Measurements from ENCODE around the gene COQ8A.
"Not testable (repeated sequence)": the region's sequence is repeated elsewhere in the genome, so short reads cannot be mapped to it uniquely, and the experiment has no call there.

The COQ8A gene

DNA sequence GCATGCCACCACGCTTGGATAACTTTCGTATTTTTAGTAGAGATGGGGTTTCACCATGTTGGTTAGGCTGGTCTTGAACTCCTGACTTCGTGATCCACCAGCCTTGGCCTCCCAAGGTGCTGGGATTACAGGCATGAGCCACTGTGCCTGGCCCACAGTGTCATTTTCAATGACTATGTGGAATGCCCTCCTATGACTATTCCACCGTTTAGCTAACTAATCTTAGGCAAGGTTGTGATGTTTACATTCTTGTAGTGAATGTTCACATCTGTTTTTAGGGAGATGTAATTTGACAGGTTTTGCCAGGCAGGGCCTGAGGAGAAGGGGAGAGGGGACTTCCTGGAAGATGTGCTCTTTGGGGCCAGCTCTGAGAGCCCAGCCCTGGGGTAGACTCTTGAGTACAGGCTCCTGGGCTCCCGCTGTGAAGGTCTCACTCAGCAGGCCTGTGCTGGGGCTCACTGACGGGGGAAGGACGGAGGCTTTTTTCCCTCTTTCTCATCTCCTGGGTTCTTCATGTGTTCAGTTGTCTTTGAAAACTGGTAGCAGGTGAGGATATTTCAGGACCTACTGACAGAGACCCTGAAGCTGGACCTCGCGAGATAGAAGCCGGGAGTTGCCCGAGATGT, 13.2 kb downstream of the COQ8A start:
- DNase-seq: no peak

DNA sequence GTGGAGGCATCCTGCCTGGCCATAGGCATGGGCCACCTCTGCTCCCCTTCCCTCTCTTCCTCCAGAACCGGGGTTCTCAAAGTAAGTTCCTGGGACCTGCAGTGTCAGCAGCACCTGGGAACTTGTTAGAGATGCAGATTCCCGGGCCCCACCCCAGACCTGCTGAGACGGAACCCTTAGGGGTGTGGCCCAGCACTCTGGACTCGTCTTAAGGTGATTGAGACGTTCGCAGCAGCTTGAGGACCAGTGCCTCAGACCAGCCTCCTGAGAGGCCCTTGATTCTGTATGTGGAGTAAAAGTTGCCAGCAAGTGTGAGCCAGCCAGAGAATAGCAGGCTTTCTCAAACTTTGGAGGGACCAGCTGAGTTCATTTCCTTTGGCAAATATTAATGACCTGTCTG, 14.2 kb downstream of the COQ8A start:
- DNase-seq: no peak

DNA sequence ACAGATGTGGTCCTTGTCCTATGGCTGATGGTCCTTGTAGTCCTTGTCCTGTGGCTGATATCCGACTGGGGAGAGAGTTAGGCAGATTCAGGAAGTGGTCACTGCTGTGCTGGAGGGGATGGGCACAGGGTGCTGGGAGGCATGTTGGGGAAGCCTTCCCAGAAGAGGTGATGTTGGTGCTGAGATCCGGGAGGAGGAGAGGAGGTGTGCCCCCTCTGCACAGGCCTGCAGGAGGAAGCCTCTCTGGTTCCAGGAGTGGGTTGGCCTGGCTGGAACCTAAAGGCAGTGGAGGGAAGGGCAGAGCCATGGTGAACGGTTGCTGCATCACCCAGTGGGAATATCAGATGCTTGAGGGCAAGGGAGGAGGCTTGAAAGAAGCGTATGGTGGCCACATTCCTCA, 14.7 kb downstream of the COQ8A start:
- DNase-seq: no peak

DNA sequence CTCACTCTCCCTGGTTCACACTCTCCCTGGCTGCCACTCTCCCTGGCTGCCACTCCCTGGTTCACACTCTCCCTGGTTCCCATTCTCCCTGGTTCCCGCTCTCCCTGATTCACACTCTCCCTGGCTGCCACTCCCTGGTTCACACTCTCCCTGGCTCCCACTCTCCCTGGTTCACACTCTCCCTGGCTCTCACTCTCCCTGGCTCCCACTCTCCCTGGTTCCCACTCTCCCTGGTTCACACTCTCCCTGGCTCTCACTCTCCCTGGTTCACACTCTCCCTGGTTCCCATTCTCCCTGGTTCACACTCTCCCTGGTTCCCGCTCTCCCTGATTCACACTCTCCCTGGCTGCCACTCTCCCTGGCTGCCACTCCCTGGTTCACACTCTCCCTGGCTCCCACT, 15.8 kb downstream of the COQ8A start:
- DNase-seq: not testable (repeated sequence)

DNA sequence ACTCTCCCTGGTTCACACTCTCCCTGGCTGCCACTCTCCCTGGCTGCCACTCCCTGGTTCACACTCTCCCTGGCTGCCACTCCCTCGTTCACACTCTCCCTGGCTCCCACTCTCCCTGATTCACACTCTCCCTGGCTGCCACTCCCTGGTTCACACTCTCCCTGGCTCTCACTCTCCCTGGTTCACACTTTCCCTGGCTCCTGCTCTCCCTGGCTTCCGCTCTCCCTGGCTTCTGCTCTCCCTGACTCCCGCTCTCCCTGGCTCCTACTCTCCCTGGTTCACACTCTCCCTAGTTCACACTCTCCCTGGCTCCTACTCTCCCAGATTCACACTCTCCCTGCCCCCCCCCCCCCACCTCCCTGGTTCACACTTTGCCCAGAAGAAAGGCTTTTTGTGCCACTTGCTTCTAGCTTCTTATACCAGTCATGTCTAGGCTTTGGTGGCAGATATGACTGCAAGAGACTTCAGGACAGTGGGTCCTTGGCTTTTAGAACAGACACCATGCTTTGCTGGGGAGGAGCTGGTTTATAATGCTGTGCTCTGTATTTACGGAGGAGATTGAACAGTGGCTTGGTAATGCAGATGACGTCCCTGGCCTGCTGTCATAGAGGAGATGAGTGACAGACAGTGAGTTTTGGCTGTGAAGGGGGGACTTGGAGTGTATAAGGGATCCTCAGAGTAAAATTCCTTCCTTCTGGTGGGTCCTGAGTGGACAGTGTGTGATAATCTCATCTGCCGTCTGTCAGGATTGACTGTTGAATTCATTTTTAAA, 17.0 kb downstream of the COQ8A start:
- no peak for DNase-seq

DNA sequence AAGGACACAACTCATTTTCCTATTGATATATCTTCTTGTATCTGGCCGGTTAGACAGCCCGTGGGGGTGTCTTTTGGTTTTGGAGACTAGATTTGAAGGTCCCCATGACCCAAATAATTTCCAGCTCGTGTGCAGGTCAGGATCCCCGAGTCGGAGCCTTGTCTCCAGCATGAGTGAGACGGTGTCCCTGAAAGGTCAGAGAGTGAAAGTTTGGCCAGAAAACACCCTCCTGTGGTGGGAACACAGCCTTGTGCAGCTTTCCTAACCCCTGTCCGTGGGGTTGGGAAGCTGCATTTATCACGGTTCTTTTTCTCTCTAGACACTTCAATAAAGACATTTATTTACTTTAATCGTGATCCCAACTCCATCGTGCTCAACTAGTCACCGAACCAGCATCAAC, 17.6 kb downstream of the COQ8A start:
- DNase-seq: no peak

DNA sequence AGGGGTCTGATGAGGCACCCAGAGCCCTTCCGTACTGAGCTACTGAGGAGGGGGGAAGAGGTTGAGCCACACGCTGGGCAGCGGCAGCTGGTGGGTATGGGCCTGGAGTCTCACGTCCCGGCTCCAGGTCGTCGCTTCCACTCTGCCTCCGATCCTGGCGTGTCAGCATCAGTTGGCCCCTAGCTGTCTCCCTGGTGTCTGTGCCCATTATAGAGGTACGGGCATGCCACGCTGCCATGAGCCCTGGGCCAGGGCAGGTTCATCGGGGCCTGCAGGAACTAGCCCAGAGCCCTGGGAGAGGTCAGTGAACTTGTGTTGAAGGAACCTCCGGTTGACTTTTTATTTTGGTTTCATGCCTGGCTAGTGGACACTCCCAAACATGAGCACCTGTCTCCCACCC, 18.2 kb downstream of the COQ8A start:
- DNase-seq: no peak

DNA sequence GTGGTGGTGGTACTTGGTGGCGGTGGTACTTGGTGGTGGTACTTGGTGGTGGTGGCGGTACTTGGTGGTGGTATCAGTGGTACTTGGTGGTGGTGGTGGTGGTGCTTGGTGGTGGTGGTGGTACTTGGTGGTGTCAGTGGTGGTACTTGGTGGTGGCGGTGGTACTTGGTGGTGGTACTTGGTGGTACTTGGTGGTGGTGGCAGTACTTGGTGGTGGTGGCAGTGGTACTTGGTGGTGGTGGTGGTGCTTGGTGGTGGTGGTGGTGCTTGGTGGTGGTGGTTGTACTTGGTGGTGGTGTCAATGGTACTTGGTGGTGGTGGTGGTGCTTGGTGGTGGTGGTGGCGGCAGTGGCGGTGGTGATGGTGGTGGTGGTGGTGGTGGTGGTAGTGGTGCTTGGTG, 20.2 kb downstream of the COQ8A start:
- DNase-seq: no peak

DNA sequence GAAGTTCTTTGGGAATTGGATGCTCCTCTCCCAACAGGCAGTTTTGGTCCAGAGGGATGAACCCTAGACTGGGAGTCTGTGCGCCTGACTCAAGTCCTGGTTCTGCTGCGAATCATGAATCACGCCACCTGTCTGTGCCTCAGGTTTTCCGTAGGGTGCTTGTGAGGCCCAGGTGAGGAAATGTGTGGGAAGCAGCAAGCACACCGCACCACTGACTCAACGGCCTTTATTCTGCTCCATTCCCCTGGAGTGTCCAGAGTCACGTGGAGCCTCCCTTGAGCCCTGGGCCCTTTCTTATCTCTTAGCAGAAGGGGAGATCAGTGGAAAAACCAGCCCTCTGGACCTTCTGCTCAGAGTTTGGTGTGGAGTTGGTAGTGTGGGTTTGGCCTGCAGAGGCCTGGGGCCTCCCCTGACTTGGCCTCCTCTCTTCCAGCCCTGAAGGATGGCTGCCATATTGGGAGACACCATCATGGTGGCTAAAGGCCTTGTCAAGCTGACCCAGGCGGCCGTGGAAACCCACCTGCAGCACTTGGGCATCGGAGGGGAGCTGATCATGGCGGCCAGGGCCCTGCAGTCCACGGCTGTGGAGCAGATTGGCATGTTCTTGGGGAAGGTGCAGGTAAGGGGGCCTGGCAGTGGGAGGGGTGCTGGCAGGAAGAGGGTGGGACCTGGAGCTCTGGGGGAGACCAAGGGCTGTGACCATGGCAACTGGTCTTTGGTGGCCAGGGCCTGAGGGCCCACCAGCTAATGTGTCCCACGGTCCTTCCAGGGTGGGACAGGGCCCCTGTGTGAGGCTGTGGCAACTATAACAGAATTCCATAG, 21.1 kb downstream of the COQ8A start:
- DNase-seq: no peak

DNA sequence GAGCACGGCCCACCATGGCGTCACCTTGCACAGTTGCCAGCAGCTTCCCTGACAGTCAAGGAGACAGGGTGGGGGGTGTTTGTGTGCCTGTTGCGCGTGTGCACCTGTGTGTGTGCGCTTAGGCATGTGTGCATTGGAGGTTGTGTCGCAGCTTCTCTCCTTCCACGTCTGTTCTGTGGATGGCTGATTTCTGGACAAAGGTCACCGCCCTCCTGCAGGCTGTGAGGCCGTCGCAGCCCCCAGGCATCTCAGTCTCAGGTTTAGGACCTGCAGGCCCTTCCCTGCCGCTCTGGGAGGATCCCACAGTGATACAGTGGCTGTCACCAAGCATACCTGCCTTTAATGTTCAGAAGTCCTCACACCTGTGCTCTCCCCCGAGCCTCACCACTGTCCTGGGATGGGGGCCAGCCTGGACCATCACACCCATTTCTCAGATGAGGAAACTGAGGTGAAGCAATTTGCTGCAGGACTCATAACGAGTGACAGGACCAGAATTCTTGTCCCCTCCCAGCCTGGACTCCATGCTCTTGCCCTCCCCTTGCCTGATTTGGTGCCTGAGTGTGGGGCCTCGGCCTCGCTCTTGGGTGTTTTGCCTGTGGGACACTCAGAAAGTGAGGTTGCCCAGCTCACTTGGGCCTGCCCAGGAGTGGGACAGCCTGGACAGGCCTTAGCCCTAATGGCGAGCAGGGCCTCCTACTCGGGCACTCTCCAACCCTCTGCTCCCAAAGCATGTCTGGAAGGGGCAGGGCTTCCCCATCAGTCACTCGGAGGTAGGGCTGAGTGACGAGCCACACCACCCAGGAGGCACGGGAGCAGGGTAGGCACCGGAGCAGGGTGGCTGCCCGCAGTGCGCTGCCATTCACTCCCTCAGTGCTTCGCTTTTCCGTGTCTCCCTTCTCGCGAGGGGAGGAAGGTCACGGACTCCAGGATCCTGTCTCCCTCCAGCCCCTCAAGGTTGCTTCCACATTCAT, 22.6 kb downstream of the COQ8A start:
- DNase-seq: no peak

DNA sequence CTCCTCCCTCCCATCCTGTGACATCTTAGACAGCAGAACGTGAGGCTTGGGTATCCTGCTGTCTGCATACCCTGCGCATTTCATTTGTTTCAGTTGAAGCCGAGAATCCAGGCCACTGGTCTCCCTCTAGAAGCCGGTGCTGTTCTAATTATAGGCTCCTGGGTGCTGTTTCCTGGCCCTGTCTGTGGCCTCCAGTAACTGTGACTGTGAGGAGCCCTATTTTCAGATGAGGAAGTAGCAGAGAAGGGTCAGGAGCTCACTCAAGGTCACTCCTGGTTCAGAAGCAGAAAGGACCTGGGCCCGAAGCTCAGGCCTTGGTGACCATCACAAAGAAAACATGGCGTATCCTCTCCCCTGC, 24.0 kb downstream of the COQ8A start:
- DNase-seq: no peak

DNA sequence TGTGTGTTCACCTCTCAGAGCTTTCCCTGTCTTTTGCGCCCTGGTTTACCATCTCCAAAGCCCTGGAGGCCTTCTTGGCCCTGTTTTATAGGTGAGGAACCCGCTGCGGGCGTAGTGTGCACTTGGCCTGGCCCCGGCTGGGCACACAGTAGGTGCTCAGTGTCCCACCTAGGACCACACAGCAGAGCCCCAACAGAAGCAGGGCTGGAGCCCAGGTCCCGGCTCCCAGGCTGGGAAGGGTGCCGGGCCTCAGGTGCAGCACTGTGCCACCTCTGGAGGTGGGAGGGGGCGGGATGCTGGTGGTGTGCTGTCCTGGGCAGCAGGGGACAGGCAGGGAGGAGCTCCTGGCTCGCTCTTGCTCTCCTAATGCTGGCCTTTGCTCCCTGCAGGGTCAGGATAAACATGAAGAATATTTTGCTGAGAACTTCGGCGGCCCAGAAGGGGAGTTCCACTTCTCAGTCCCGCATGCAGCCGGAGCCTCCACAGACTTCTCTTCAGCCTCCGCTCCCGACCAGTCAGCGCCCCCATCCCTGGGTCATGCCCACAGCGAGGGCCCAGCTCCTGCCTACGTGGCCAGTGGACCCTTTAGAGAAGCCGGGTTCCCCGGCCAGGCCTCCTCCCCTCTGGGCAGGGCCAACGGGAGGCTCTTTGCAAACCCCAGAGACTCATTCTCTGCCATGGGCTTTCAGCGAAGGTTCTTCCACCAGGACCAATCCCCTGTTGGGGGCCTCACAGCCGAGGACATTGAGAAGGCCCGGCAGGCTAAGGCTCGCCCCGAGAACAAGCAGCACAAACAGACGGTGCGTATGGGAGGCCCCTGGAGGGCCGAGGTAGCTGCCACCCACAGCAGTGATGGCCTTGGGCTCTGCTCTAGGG, 24.8 kb downstream of the COQ8A start:
- no peak for DNase-seq

DNA sequence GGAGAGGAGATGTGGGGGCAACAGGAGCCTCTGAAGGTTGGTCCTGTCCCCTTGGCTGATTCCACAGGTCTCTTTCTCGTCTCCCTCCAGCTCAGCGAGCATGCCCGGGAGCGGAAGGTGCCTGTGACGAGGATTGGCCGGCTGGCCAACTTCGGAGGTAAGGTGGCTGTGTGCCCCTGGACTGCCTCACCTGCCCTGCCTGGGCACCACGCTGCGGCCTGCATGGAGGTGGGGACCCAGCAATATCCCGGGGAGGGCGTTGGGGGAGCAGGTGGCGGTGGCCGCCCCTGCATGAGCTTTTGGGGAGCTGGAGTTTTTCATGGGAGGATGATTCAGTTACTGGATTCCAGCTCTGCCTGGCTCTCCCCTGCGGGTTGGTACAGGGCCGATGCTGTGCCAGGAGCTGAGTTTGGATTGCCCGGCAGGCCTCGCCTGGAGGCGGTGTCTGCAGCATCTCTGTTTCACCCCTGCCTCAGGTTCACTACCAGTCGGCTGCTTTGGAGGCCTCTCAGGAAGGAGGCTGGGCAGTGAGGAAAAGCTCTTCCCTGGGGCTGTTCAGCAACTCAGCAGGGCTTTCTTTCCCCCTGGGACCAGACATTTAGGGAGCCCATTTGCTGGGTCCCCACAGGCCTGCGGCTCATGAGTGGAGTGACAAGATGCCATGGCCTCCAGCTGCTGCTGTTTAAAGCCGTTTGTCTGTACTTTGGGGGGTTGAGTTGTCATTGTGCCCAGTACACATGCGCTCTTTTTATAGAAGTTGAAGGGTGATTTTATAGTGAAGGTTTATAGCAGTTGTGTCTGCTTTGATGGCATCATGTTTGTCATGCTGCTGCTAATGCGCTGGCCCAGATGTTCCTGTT, 25.7 kb downstream of the COQ8A start:
- no peak for DNase-seq

DNA sequence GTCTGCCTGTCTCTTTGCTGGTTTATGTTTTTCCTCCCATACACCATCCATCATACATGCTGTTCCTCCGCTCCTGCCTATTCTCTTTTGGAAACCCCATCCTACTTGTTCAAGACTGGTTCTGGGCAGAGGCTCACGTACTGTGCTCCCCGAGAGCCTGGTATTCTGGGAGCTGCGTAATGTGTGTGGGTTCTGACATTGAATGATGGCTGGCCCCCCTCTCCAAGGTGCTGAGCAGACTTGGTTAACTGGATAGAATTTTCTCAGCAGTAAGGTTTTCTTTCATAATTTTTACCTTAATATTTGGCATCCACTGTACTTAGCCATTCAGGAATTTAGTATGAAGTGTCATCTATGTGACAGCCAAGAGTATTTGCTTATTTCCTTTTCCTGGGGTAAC, 26.6 kb downstream of the COQ8A start:
- DNase-seq: no peak

DNA sequence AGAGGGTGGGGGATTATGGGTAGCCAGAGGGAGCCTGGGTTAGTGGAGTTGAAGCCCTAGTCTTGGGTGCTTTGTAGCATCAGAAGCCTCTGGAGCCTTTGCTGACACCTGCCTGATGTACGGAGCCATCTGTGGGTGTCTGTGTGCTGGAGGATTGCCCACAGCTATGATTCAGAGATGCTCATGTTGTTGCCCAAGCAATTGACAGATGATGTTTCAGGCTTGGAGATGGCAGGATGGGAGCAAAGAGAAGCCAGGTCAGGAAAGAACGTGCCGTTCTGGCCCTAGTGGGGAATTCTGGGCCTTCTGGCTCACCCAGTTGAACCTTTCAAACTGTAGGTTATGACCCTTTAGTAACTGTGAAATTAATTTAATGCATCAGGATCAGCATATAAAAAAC, 27.6 kb downstream of the COQ8A start:
- DNase-seq: no peak

DNA sequence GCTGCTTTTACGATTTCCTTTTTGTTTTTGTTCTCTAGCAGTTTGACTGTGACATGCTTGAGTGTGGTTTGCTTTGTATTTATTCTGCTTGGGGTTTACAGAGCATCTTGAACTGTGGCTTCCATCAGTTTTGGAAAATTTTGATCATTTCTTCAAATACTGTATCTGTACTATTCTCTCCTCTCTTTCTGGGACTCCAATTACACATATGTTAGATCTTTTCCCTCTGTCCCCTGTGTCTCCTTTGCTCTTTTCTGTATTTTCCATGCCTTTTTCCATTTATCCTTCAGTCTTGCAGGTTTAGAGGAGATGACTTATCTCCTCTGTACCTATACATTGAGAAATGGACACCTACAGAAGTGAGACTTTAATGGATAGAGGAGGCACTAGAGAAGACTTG, 31.7 kb downstream of the COQ8A start:
- no peak for DNase-seq

DNA sequence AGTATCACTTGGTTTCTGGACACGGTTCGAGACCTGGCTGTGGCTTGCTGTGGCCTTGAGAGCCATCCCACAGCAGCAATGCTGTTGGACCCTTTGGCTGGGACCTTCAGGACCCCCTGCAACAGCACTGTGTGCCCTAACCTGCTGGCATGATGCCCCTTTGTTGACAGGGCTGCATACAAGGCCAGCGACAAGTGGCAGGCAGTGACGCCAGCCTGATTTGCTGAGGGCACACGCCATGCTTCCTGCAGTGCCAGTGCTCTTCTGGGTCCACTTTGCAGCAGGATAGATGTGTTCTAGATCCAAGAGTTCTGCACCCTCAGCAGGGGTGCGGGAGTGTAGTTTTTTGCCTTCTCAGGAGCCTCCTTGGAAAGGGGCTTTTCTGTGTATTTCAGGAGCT, 32.8 kb downstream of the COQ8A start:
- no peak for DNase-seq

DNA sequence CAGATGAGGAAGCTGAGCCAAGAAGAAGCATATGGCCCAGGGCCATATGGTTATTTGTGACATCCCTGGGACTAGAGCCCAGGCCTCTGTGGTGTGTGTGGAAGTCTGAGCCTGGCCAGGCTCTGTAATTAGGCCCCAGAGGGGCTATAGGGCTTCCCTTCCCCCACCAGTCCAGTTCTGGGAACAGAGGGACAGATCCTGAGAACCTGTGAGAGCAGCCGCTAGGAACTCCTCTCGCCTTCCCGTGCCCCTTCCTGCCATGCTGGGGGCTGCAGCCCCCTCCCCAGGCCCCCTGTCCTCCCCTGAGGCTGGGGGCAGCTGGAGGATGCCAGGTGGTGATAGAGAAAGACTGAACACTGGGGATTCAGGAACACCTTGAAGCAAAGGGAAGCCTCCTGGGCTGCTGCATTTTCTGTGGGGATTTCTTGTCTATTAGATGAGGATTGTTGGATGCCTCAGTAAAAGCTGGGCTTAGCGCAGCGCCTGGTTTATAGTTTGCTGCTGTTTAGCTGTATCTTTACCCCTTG, 33.3 kb downstream of the COQ8A start:
- no peak for DNase-seq

DNA sequence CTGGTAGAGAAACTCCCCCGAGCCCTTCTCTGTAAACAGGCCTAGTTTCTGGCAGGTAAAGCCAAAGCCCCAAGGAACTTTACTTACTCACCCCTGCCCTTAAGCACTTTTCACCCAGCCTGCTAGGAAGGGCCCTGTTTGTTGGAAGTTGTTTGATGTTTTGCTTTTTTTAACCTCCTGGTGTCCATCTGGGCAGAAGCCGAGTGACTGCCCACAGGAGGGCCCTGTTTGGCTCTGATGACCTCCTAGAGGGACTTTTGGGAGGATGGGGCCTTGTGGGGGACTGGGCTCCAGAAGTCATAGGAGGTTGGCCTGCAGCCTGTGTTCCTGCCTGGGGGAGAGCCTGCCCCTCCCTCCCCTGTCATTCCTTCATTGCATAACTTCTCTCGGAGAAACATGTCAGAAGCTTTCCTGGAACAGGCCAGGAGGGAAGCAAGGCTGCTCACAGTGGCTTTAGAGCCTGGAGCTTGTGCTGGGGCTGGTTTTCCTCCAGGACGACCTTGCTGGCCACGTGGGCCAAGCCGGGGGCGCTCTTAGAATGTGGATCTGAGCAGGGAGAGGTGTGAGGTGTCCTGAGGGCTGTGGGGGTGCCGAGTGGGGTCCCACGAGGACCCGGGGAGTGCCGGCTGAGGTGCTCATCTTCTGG, 33.9 kb downstream of the COQ8A start:
- no peak for DNase-seq
